ENCODE measurements around the gene REEP1.

DNA sequence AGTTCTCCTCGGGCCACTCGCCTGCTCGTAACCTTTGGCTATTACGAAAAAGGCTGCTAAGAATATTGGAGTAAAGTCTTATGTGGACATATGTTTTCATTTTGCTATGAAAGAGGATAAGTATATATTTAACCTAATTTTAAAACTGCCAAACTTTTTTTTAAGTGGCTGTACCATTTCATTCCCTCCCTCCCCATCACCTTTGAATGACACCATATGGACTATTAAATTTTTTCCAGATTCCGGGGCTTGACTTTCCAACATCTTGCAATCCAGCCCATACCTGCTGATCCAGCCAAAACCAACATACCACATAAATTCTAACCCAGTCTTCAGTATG is 31.5 kb downstream of the REEP1 start:
- TF ChIP-seq, protein P1, sequence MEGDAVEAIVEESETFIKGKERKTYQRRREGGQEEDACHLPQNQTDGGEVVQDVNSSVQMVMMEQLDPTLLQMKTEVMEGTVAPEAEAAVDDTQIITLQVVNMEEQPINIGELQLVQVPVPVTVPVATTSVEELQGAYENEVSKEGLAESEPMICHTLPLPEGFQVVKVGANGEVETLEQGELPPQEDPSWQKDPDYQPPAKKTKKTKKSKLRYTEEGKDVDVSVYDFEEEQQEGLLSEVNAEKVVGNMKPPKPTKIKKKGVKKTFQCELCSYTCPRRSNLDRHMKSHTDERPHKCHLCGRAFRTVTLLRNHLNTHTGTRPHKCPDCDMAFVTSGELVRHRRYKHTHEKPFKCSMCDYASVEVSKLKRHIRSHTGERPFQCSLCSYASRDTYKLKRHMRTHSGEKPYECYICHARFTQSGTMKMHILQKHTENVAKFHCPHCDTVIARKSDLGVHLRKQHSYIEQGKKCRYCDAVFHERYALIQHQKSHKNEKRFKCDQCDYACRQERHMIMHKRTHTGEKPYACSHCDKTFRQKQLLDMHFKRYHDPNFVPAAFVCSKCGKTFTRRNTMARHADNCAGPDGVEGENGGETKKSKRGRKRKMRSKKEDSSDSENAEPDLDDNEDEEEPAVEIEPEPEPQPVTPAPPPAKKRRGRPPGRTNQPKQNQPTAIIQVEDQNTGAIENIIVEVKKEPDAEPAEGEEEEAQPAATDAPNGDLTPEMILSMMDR (IDR thresholded peaks at IDR 0.05): no peak
- no peak for TF ChIP-seq EZH2 (IDR thresholded peaks at IDR 0.05; ENCODE audit: borderline replicate concordance, insufficient read depth, low read depth, low read length, poor library complexity, severe bottlenecking)

All from B cell (primary cell).